Measurements from ENCODE around the gene DMC1.
"Not testable (repeated sequence)": the region's sequence is repeated elsewhere in the genome, so short reads cannot be mapped to it uniquely, and the experiment has no call there.

Gene DMC1

GRCh38 chr22:38501797-38502672 is 67.9 kb downstream of the DMC1 start:
- DNase-seq (ENCODE audit: low spot score), result no peak

GRCh38 chr22:38497869-38498268 is 72.1 kb downstream of the DMC1 start:
- peak; percentile 30 for DNase-seq (ENCODE audit: low spot score)

- DNase-seq (ENCODE audit: low spot score), result no peak
These were observed 75.0 kb downstream of the DMC1 start for GRCh38 chr22:38494939-38495338.

- no peak for DNase-seq (ENCODE audit: low spot score)
These were observed 75.5 kb downstream of the DMC1 start for GRCh38 chr22:38494498-38494897.

- DNase-seq (ENCODE audit: low spot score), result no peak
These were observed 78.2 kb downstream of the DMC1 start for GRCh38 chr22:38491707-38492348.

- no peak for DNase-seq (ENCODE audit: low spot score)
These were observed 79.1 kb downstream of the DMC1 start for GRCh38 chr22:38490915-38491314.

- DNase-seq (ENCODE audit: low spot score), result no peak
These were observed 79.5 kb downstream of the DMC1 start for GRCh38 chr22:38490475-38490874.

- DNase-seq (ENCODE audit: low spot score), result no peak
These were observed 80.3 kb downstream of the DMC1 start for GRCh38 chr22:38489561-38490145.

GRCh38 chr22:38489142-38489541 is 80.8 kb downstream of the DMC1 start:
- no peak for DNase-seq (ENCODE audit: low spot score)

GRCh38 chr22:38487946-38488345 is 82.0 kb downstream of the DMC1 start:
- DNase-seq (ENCODE audit: low spot score), result no peak

GRCh38 chr22:38485783-38486182 is 84.2 kb downstream of the DMC1 start:
- DNase-seq (ENCODE audit: low spot score), result no peak

- no peak for DNase-seq (ENCODE audit: low spot score)
These were observed 85.7 kb downstream of the DMC1 start for GRCh38 chr22:38484244-38484643.

GRCh38 chr22:38482662-38483308 is 87.2 kb downstream of the DMC1 start:
- no peak for DNase-seq (ENCODE audit: low spot score)

- no peak for DNase-seq (ENCODE audit: low spot score)
These were observed 88.1 kb downstream of the DMC1 start for GRCh38 chr22:38481871-38482332.

GRCh38 chr22:38481162-38481870 is 88.7 kb downstream of the DMC1 start:
- DNase-seq (ENCODE audit: low spot score), result no peak

- DNase-seq (ENCODE audit: low spot score), result no peak
These were observed 90.7 kb downstream of the DMC1 start for GRCh38 chr22:38479096-38479837.

- no peak for DNase-seq (ENCODE audit: low spot score)
These were observed 92.4 kb downstream of the DMC1 start for GRCh38 chr22:38477585-38477984.

GRCh38 chr22:38474003-38474607 is 95.9 kb downstream of the DMC1 start:
- DNase-seq (ENCODE audit: low spot score), result no peak

GRCh38 chr22:38471237-38471636 is 98.7 kb downstream of the DMC1 start:
- no peak for DNase-seq (ENCODE audit: low spot score)

- DNase-seq (ENCODE audit: low spot score), result not testable (repeated sequence)
These were observed 99.8 kb downstream of the DMC1 start for GRCh38 chr22:38470179-38470578.

GRCh38 chr22:38469306-38469781 is 100.6 kb downstream of the DMC1 start:
- DNase-seq (ENCODE audit: low spot score), result no peak

Measured in CD4-positive, alpha-beta T cell treated with Interleukin-15 for 4 hours (primary cell).